Measurements from ENCODE around the gene MAPK1. TPM values are rescaled to one million over a fixed set of nuclear protein-coding genes. Genes with fewer than 3 reads are reported as not detected.
"Not testable (repeated sequence)": the region's sequence is repeated elsewhere in the genome, so short reads cannot be mapped to it uniquely, and the experiment has no call there.

MAPK1 gene
- total and polyA plus RNA-seq, 2 experiments from 2014 or later = 72.3 to 76.0 TPM

DNA sequence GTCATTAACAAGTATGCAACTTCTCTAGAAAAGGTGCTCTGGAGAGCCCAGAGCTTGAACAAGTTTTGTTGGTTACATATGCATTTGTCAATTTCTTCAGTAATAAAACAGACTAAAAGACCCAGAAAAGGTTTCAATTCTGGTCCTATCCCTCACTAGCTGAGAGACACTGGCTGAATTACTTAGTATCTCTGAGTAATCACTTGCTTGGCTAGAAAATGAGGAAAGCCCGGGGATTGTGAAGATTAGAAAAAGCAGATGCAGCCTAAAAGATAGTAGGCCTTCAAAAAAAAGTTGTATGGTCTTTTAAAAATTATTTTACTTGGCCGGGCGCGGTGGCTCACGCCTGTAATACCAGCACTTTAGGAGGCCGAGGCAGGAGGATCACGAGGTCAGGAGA, 41.2 kb downstream of the MAPK1 start:
- Histone ChIP-seq H3K9me3 (ENCODE audit: low read depth) (no peaks in the 10 kb centered on the region), H3K79me2 (ENCODE audit: insufficient read depth) (peaks cover 100% of the 10 kb centered on the region), H4K20me1 (ENCODE audit: insufficient read depth) (peaks cover 54% of the 10 kb centered on the region), H3K9me2 (ENCODE audit: insufficient read depth) (no peaks in the 10 kb centered on the region), H3K27me3 (replicated peaks; ENCODE audit: insufficient read depth) (no peaks in the 10 kb centered on the region), H3F3A (ENCODE audit: insufficient read depth) (peaks cover 25% of the 10 kb centered on the region; the same call in 1 of the 2 replicates), H3K36me3 (ENCODE audit: low read depth) (no peaks in the 10 kb centered on the region), H3K4me2 (ENCODE audit: unreplicated experiment) (no peak overlapping the region), H2AFZ (no peak overlapping the region), H3K9ac (no peak overlapping the region), H3K4me3 (no peak overlapping the region), H3K4me1 (ENCODE audit: insufficient read depth) (peaks cover 21% of the 10 kb centered on the region), H3K27ac (no peak overlapping the region)
- DNase-seq = no peak
- in situ Hi-C loops (cut with MboI) = no loop called here
- no peak for TF ChIP-seq EZH2phosphoT487 (IDR thresholded peaks at IDR 0.05; ENCODE audit: insufficient read depth, low read depth)
- 89 to 93% methylated on average over 7 of the region's 7 CpGs for WGBS, 2 experiments (ENCODE audit: low coverage in 1 of 2, low lambda C conversion rate in 2 of 2, missing lambda C conversion rate in 2 of 2)

DNA sequence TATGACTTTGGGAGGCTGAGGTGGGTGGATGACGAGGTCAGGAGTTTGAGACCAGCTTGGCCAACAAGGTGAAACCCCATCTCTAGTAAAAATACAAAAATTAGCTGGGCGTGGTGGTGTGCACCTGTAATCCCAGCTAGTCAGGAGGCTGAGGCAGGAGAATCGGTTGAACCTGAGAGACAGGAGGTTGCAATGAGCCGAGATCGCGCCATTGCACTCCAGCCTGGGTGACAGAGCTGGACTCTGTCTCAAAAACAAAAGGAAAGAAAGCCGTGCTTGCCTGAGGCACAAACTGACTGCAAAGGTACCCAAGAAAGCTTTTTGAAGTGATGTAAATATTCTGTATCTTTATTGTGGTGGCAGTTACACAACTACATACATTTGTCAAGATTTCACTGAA, 42.5 kb downstream of the MAPK1 start:
- Histone ChIP-seq H3K79me2 (ENCODE audit: insufficient read depth) (peaks cover 100% of the 10 kb centered on the region), H4K20me1 (ENCODE audit: insufficient read depth) (peaks cover 43% of the 10 kb centered on the region), H3K4me1 (ENCODE audit: insufficient read depth) (peaks cover 21% of the 10 kb centered on the region), H3F3A (ENCODE audit: insufficient read depth) (peaks cover 20% of the 10 kb centered on the region; the same call in 1 of the 2 replicates)
- WGBS, 2 experiments (ENCODE audit: low coverage in 1 of 2, low lambda C conversion rate in 2 of 2, missing lambda C conversion rate in 2 of 2) = 96 to 99% methylated on average over 7 of the region's 7 CpGs
- H3K27me3 ChIP-seq (replicated peaks; ENCODE audit: insufficient read depth); H3K9me2 ChIP-seq (ENCODE audit: insufficient read depth); H3K9me3 ChIP-seq (ENCODE audit: low read depth); H3K4me3 ChIP-seq; H3K36me3 ChIP-seq (ENCODE audit: low read depth); H2AFZ ChIP-seq; H3K4me2 ChIP-seq (ENCODE audit: unreplicated experiment); in situ Hi-C loops (cut with MboI); DNase-seq; H3K27ac ChIP-seq; H3K9ac ChIP-seq: not testable (repeated sequence)

DNA sequence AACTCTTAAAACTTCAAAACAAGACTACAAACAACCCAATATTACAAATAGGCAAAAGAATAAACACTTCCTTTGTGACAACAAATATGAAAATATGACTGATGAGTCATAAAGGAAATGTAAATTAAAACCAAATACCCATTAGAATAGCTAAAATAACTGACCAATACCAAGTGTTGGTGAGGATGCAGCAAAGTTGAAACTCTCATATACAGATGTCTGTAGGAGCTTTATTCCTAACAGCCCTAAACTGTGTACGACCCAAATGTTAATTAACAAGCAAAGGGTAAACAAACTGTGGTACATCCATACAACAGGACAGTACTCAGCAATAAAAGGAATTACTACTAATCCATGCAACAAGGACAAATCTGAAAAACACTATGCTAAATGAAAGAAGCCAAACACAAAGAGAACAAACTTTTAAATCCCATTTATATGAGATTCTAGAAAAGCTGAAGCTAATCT, 43.0 kb downstream of the MAPK1 start:
- H4K20me1 ChIP-seq (ENCODE audit: insufficient read depth) = peaks cover 38% of the 10 kb centered on the region
- in situ Hi-C loops (cut with MboI) = no loop called here
- DNase-seq = no peak
- H3K9me2 ChIP-seq (ENCODE audit: insufficient read depth) = no peaks in the 10 kb centered on the region
- H3K27me3 ChIP-seq (replicated peaks; ENCODE audit: insufficient read depth) = no peaks in the 10 kb centered on the region
- no peaks in the 10 kb centered on the region for H3K36me3 ChIP-seq (ENCODE audit: low read depth)
- 91 to 96% methylated on average over 1 of the region's 1 CpG for WGBS, 2 experiments (ENCODE audit: low coverage in 1 of 2, low lambda C conversion rate in 2 of 2, missing lambda C conversion rate in 2 of 2)
- H3K4me1 ChIP-seq (ENCODE audit: insufficient read depth) = peaks cover 21% of the 10 kb centered on the region
- H3K9me3 ChIP-seq (ENCODE audit: low read depth) = no peaks in the 10 kb centered on the region
- H3K79me2 ChIP-seq (ENCODE audit: insufficient read depth) = peaks cover 100% of the 10 kb centered on the region
- H3K27ac ChIP-seq = peak overlapping the region; percentile 13; the same call in 1 of the 2 replicates
- H3F3A ChIP-seq (ENCODE audit: insufficient read depth) = peaks cover 15% of the 10 kb centered on the region; the same call in 1 of the 2 replicates
- peak overlapping the region; percentile 22 for H3K4me2 ChIP-seq (ENCODE audit: unreplicated experiment)
- no peak for TF ChIP-seq EZH2phosphoT487 (IDR thresholded peaks at IDR 0.05; ENCODE audit: insufficient read depth, low read depth)
- no peak for TF ChIP-seq EZH2 (IDR thresholded peaks at IDR 0.05; ENCODE audit: insufficient read depth, poor library complexity, severe bottlenecking)
- no peak overlapping the region for H3K4me3 ChIP-seq
- H2AFZ ChIP-seq = no peak overlapping the region
- H3K9ac ChIP-seq = no peak overlapping the region

DNA sequence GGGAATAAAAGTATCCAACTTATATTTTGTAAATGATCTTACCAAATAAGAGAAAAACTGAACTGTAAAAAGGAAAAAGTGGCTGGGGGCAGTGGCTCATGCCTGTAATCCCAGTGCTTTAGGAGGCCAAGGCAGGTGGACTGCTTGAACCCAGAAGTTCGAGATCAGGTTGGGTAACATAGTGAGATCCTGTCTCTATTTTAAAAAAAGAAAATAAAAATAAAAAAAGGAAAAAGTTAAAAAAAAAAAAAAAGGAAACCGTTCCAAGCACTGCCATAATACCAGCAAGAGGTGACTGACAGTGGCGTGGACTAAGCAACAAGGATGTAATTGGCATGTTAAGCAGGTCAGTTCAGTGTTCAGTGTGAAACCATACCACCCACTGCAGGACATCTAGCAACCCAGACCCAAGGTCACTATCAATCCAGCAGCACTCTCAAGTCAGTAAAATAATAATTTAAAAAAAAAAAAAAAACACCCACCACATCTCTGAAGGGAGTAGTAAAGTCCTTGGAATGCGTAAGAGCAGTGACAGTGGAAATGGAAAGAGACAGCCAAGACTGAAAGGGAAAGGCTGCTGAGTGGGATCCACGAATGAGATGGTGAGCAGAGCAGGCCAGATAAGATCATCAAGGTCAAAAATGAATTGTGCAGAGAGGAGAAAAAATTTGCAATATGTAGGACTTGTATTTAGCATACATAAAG, 43.6 kb downstream of the MAPK1 start:
- no peaks in the 10 kb centered on the region for H3K36me3 ChIP-seq (ENCODE audit: low read depth)
- H3K79me2 ChIP-seq (ENCODE audit: insufficient read depth) = peaks cover 100% of the 10 kb centered on the region
- no peak overlapping the region for H3K4me3 ChIP-seq
- peak overlapping the region; percentile 22 for H3K4me2 ChIP-seq (ENCODE audit: unreplicated experiment)
- WGBS, 2 experiments (ENCODE audit: low coverage in 1 of 2, low lambda C conversion rate in 2 of 2, missing lambda C conversion rate in 2 of 2) = 52 to 55% methylated on average over 5 of the region's 5 CpGs
- no peaks in the 10 kb centered on the region for H3K9me2 ChIP-seq (ENCODE audit: insufficient read depth)
- TF ChIP-seq EZH2 (IDR thresholded peaks at IDR 0.05; ENCODE audit: insufficient read depth, poor library complexity, severe bottlenecking) (no peak), EZH2phosphoT487 (IDR thresholded peaks at IDR 0.05; ENCODE audit: insufficient read depth, low read depth) (no peak)
- H4K20me1 ChIP-seq (ENCODE audit: insufficient read depth) = peaks cover 37% of the 10 kb centered on the region
- in situ Hi-C loops (cut with MboI) = no loop called here
- H3K27me3 ChIP-seq (replicated peaks; ENCODE audit: insufficient read depth) = no peaks in the 10 kb centered on the region
- peak; percentile 71 for DNase-seq
- no peaks in the 10 kb centered on the region for H3K9me3 ChIP-seq (ENCODE audit: low read depth)
- peaks cover 20% of the 10 kb centered on the region for H3K4me1 ChIP-seq (ENCODE audit: insufficient read depth)
- peak overlapping the region; percentile 13; the same call in 1 of the 2 replicates for H3K27ac ChIP-seq
- no peak overlapping the region for H2AFZ ChIP-seq
- H3F3A ChIP-seq (ENCODE audit: insufficient read depth) = peaks cover 13% of the 10 kb centered on the region; the same call in 1 of the 2 replicates
- H3K9ac ChIP-seq = no peak overlapping the region
